Femur (tissue), 1 donor: ENCODE results near the gene CCDC179.

Experiments used
- DNase-seq: peaks from one replicate; pipeline ENCODE4 v3.0.0-alpha.2; 2017

CCDC179 gene

DNA sequence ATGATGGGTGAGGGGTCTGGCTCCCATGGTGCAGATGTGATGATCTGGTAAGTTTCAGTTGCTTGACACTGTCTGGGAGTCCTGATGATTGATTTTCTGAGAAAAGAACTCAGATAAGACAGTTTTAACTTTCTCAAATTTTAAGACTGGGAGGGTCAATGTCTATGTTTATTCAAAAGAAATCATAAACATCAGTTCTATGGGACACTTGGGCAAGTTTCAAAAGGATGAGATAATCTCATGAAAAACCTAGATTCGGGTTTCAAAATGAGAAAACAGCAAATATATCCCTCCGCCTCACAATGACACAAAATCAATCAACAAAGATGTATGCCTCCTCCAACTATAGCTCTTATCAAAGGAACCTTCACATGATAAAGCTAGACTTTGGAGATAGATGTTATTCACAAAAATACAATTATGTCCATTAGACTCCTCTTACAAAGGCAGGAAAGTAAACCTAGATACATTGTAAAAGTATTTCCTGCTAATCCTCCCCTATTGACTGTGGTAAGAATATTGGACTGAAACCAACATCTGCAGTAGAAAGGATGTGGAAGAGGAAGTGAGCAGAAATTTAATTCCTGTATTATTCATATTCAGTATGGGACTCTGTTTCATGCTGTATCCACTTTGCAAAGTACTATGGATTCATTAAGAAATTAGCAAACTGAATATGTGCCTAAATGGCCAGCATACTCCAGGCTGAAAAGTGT, 52.3 kb downstream of the CCDC179 start:
- no peak for DNase-seq

- no peak for DNase-seq
These were observed 52.9 kb downstream of the CCDC179 start for GRCh38 chr11:22807391-22807790.

DNA sequence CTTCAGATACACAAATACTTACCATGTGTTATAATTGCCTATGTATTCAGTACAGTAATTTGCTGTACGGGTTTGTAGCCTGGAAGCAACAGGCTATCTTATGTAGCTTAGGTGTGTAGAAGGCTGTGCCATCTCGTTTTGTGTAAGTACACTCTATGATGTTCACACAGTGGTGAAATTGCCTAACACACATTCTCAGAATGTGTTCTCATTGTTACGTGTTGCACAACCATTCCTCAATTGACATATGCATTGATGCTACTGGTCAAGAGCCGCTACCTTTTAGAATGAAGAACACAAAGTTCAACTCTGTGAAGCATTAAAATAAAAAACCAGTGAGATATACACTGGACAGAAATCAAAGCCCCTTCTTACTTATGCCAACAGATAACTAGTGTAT, 57.4 kb downstream of the CCDC179 start:
- DNase-seq, result no peak

- DNase-seq, result no peak
These were observed 59.8 kb downstream of the CCDC179 start for GRCh38 chr11:22800482-22800881.

DNA sequence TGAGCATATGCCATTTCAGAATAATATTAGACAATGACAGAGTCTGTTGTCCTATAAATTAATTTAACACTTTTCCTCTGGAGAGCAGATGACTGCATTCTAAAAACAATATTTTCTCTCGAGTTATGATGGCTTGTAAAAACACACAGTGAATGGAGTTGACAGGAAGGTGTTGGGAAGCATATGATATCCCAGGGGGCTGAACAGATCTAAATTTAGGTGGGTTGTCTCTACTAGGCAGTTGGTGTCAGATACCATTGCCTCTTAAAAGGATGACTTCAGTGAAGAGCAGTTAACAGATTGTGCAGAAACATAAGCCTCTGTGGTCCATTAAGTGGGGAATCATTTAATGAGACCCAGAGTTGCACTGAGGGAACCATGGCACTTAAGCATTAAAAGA, 61.4 kb downstream of the CCDC179 start:
- no peak for DNase-seq

DNA sequence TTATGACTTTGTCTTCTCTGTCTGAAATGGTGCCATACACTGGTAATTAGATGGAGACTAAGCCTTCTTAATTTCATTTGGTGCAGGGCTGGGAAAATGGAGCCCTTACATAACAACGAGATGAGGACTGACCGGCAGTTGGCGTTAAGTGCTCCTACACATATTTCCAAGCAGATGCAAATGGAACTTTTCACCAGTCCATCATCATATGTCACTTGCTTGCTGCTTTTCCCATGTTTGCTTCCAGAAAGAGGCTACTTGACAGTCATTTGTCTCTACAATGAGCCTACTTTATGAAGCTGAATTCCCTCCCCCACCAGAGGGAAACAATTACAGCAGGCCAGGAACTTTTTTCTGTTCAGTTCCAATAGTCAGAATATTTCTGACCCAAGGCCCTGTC, 63.2 kb downstream of the CCDC179 start:
- DNase-seq, result no peak
